Smooth muscle cell (in vitro differentiated cells): ENCODE measurements around the gene FHAD1. TPM values are rescaled to one million over a fixed set of nuclear protein-coding genes. Genes with fewer than 3 reads are reported as not detected.
A peak's percentile ranks its signal among the peaks of the same experiment; 100 is the strongest.

Source experiments
- DNase-seq: peaks from one replicate; lab custom pipeline; 2025; ENCODE audit not compliant: unreplicated experiment; lab: John Stamatoyannopoulos, UW
- H2AFZ ChIP-seq: fragments of 200-600 bp; sonication (generic); 2 replicates; pipeline ENCODE4 v1.6.0; 2016; ENCODE audit warnings: antibody characterized with exemption, low read depth, mild to moderate bottlenecking
- H3F3A ChIP-seq: fragments of 200-600 bp; sonication (generic); 2 replicates; pipeline ENCODE4 v1.6.0; 2017; ENCODE audit warnings: antibody characterized with exemption, low read depth
- H3K27ac ChIP-seq: fragments of 200-600 bp; sonication (generic); 2 replicates; pipeline ENCODE4 v1.5.1; 2016; ENCODE audit warnings: low read depth, mild to moderate bottlenecking
- H3K27me3 ChIP-seq: fragments of 200-600 bp; sonication (generic); 2 replicates; pipeline ENCODE4 v1.6.1; 2016; ENCODE audit warnings: low read depth, mild to moderate bottlenecking
- H3K36me3 ChIP-seq: fragments of 200-600 bp; sonication (generic); 2 replicates; pipeline ENCODE4 v1.5.1; 2016; ENCODE audit warnings: low read depth
- H3K4me1 ChIP-seq: fragments of 200-600 bp; sonication (generic); 2 replicates; pipeline ENCODE4 v1.5.1; 2016; ENCODE audit warnings: low read depth
- H3K4me2 ChIP-seq: fragments of 200-600 bp; sonication (generic); 2 replicates; pipeline ENCODE4 v1.6.0; 2016; ENCODE audit warnings: mild to moderate bottlenecking
- H3K4me3 ChIP-seq: fragments of 200-600 bp; sonication (generic); 2 replicates; pipeline ENCODE4 v1.5.1; 2016; ENCODE audit warnings: mild to moderate bottlenecking
- H3K79me2 ChIP-seq: fragments of 200-600 bp; sonication (generic); 2 replicates; pipeline ENCODE4 v1.6.0; 2016; ENCODE audit warnings: low read depth, mild to moderate bottlenecking
- H3K9ac ChIP-seq: fragments of 200-600 bp; sonication (generic); 2 replicates; pipeline ENCODE4 v1.6.0; 2016; ENCODE audit warnings: low read depth
- H3K9me3 ChIP-seq: fragments of 200-600 bp; sonication (generic); replicated peaks from 2 replicates; pipeline ENCODE4 v1.5.1; 2016; ENCODE audit warnings: low read depth
- H4K20me1 ChIP-seq: fragments of 200-600 bp; sonication (generic); 2 replicates; pipeline ENCODE4 v1.6.0; 2016; ENCODE audit warnings: low read depth
- WGBS: methylation state at CpG from one replicate; pipeline ENCODE4 v1.1.7; 2016; ENCODE audit warnings: low lambda C conversion rate; 5-methylcytosine and 5-hydroxymethylcytosine counted together
- polyA plus RNA-seq: library from polyadenylated mRNA; unstranded; fragments of >200 nt; fragmentation: Nextera tagmentation; extraction: Ambion mirVana; gene quantifications from 2 replicates; pipeline ENCODE4 v1.2.1, GENCODE V29; 2016
- total RNA-seq: library from RNA; depleted of rRNA; stranded (reverse); fragments of >200 nt; gene quantifications from 2 replicates; pipeline ENCODE4 v1.2.3, GENCODE V29; 2014
- TF ChIP-seq, protein P1 (sequence below): fragments of 200-600 bp; sonication (generic); IDR thresholded peaks from 2 replicates; pipeline ENCODE4 v1.5.1; 2017; ENCODE audit warnings: borderline replicate concordance, mild to moderate bottlenecking, antibody characterized with exemption; ENCODE audit not compliant: insufficient read depth, poor library complexity, severe bottlenecking

Gene FHAD1
- total and polyA plus RNA-seq, 2 experiments from 2014 or later: 0.33 TPM; not detected in 1

DNA sequence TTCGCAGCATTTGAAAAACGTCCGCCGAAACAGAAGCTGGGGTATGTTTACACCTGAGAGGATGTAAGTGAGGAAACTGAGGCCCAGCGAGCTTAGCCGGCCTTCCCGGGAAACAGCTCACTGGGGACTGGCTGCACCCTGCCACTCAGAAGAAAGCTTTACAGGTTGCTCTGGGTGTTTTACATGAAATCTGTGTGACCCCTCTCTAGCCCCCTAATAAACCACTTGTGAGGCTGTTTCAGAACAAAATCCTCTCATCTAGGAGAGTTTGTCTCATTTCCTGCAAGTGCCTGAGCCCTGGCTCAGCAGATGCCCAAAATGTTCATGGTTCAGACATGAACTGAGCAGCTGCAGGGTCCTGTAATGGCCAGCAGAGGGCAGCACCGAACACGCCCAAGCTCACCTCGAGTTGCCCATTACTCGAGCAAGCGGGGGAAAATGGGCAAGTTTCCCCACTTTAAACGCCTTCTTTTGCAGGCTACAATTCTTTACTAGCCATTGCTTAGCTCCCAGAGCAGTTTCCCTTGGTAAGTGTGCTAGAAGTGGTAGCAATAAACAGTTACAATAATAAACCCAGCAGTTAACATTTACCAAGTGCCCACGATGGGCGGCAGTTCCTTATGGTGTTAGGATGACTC, 76.4 kb downstream of the FHAD1 start:
- no peak overlapping the region for H2AFZ ChIP-seq
- H4K20me1 ChIP-seq: no peaks in the 10 kb centered on the region
- H3K27ac ChIP-seq: no peak overlapping the region
- H3K79me2 ChIP-seq: no peaks in the 10 kb centered on the region
- TF ChIP-seq, protein P1, sequence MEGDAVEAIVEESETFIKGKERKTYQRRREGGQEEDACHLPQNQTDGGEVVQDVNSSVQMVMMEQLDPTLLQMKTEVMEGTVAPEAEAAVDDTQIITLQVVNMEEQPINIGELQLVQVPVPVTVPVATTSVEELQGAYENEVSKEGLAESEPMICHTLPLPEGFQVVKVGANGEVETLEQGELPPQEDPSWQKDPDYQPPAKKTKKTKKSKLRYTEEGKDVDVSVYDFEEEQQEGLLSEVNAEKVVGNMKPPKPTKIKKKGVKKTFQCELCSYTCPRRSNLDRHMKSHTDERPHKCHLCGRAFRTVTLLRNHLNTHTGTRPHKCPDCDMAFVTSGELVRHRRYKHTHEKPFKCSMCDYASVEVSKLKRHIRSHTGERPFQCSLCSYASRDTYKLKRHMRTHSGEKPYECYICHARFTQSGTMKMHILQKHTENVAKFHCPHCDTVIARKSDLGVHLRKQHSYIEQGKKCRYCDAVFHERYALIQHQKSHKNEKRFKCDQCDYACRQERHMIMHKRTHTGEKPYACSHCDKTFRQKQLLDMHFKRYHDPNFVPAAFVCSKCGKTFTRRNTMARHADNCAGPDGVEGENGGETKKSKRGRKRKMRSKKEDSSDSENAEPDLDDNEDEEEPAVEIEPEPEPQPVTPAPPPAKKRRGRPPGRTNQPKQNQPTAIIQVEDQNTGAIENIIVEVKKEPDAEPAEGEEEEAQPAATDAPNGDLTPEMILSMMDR: peak; percentile 98
- peak; percentile 25 for DNase-seq
- no peak overlapping the region for H3K4me2 ChIP-seq
- H3K9me3 ChIP-seq: peaks cover 7% of the 10 kb centered on the region
- 46% methylated on average over 15 of the region's 15 CpGs for WGBS
- no peaks in the 10 kb centered on the region for H3F3A ChIP-seq
- H3K36me3 ChIP-seq: no peaks in the 10 kb centered on the region
- no peaks in the 10 kb centered on the region for H3K27me3 ChIP-seq
- H3K9ac ChIP-seq: no peak overlapping the region
- no peak overlapping the region for H3K4me3 ChIP-seq
- H3K4me1 ChIP-seq: peaks cover 19% of the 10 kb centered on the region

DNA sequence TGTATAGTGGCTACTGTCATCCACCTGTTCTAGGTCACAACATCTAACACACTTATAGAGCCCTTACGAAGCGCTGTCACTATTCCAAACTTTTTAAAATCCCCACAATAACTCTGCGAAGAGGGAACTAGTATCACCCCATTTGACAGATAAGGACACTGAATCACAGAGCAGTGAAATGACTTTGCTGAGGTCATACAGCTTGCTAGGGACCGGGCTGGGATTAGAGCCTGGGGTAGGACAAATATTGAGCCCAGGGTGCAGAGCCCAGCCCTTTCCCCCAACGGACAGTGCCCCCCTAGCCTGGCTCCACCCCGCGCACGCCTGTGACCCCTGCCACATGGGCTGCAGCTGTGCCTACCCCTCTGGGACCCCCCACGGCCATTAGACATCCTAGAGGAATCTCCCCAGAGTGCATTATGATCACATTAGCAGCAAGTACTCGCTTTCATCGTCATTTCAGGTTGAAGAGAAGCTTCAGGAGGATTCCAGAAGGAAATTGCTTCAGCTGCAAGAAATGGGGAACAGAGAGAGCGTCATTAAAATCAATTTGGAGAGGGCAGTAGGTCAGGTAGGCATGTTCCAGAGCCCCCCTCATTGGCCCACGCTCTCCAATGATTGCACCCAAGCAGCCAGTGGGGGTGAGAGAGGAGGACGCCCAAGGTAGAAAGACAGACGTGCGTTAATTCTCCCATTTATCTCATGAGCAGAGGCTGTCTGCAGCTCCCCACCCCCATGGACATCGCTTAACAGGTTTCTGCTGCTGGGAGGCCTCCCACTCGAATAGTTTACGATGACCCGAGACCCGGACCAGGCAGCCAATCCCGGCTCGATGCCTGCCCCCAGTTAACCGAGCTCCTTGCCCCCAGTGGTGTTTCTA, 77.2 kb downstream of the FHAD1 start:
- H3K36me3 ChIP-seq: no peaks in the 10 kb centered on the region
- TF ChIP-seq, protein P1: no peak
- H3K4me2 ChIP-seq: peak overlapping the region; percentile 67
- no peaks in the 10 kb centered on the region for H4K20me1 ChIP-seq
- DNase-seq: no peak
- H3K27me3 ChIP-seq: no peaks in the 10 kb centered on the region
- H3F3A ChIP-seq: no peaks in the 10 kb centered on the region
- no peaks in the 10 kb centered on the region for H3K79me2 ChIP-seq
- WGBS: 47% methylated on average over 24 of the region's 24 CpGs
- peak overlapping the region; percentile 17 for H2AFZ ChIP-seq
- no peak overlapping the region for H3K4me3 ChIP-seq
- H3K27ac ChIP-seq: no peak overlapping the region
- no peak overlapping the region for H3K9ac ChIP-seq
- H3K9me3 ChIP-seq: peaks cover 7% of the 10 kb centered on the region
- peaks cover 19% of the 10 kb centered on the region for H3K4me1 ChIP-seq

DNA sequence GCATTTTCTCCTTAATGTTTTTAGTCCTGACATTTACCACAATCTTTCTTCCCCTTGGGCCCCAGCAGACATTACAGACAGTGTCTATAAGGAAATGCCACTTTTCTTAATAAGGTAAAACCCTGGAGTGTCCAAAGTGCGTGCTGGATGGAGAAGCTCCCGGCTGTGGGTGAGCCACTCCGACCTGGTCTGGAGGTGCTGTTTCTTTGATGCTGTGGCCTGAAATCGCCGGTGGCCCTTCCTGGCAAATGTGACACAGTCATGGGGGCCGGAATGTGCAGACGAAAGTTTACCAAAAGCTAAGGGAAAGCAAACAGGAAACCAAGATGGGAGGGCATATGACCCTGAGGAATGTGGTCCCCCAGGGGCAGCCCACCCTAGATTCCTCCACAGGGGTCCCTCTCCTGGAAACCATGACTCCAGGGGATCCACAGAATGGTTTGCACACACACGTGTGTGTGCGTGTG, 77.9 kb downstream of the FHAD1 start:
- Histone ChIP-seq H3K4me1 (peaks cover 19% of the 10 kb centered on the region), H3K36me3 (no peaks in the 10 kb centered on the region), H2AFZ (peak overlapping the region; percentile 17), H3K4me2 (peak overlapping the region; percentile 67), H3K9me3 (peaks cover 4% of the 10 kb centered on the region), H3K27ac (no peak overlapping the region), H3K27me3 (peaks cover 4% of the 10 kb centered on the region), H3K9ac (no peak overlapping the region), H4K20me1 (no peaks in the 10 kb centered on the region), H3F3A (no peaks in the 10 kb centered on the region), H3K4me3 (no peak overlapping the region), H3K79me2 (no peaks in the 10 kb centered on the region)
- DNase-seq: no peak
- 58% methylated on average over 9 of the region's 9 CpGs for WGBS
- TF ChIP-seq, protein P1: no peak
